Measurements from ENCODE around the gene RRP7A.
"Not testable (repeated sequence)": the region's sequence is repeated elsewhere in the genome, so short reads cannot be mapped to it uniquely, and the experiment has no call there.

DNA sequence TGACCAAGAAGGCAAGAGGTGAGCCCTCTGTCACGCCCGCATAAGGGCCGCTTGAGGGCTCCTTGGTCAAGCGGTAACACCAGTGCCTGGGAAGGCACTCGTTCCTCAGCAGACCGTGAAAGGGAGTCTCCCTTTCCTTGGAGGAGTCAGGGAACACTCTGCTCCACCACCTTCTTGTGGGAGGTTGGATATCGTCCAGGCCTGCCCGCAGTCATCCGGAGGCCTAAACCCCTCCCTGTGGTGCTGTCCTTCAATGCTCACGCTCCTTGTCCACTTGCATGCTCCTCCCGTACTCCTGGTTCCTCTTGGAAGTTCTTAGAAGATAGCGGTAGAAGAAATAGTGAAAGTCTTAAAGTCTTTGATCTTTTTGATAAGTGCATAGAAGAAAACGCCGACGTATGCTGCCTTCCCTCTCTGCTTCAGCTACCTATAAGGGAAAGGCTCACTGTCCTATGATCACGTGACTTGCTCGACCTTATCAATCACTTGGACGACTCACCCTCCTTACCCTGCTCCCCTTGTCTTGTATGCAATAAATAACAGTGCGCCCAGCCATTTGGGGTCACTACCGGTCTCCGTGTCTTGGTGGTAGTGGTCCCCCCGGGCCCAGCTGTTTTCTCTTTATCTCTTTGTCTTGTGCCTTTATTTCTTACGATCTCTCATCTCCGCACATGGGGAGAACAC lies 11.9 kb upstream of the RRP7A start:
- TF ChIP-seq POLR2A, CTCF (IDR thresholded peaks at IDR 0.05): not testable (repeated sequence)
